ENCODE measurements around the gene OBSCN. TPM values are rescaled to one million over a fixed set of nuclear protein-coding genes. Genes with fewer than 3 reads are reported as not detected.

OBSCN gene
- total RNA-seq, 1 experiment from 2014 or later, result 33.3 TPM

DNA sequence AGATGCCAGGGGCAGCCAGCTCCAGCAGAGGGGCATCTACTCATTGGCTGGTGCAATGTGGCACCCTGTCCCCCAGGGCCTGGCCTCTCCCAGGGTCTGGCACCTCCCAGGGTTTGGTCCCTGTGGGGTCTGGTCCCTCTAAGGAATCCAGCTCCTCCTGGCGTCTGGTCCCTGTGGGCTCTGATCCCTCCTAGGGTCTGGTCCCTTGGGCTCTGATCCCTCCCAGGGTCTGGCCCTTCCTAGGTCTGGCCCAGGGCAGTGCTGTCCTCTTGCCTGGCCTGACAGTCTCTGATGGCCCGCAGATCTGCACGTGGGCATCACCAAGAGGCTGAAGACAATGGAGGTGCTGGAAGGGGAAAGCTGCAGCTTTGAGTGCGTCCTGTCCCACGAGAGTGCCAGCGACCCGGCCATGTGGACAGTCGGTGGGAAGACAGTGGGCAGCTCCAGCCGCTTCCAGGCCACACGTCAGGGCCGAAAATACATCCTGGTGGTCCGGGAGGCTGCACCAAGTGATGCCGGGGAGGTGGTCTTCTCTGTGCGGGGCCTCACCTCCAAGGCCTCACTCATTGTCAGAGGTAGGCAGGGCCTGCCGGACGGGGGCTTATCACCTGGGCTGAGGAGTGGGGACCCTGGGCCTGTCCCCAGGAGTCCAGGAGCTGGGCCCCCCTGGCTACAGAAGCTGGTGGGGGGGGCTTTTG is 73.9 kb downstream of the OBSCN start:
- H3K4me2 ChIP-seq (ENCODE audit: insufficient read depth, insufficient read length, low read length), result no peak overlapping the region
- no peaks in the 10 kb centered on the region for H3K9me3 ChIP-seq (ENCODE audit: control insufficient read depth, low read depth, low read length)
- H3K9ac ChIP-seq (ENCODE audit: extremely low read depth, insufficient read length, low read length), result no peak overlapping the region
- no peak overlapping the region for H3K27ac ChIP-seq (ENCODE audit: insufficient read length, low read depth, low read length)
- H3K18ac ChIP-seq (ENCODE audit: insufficient read length, low read depth, low read length), result no peak overlapping the region
- H3K79me1 ChIP-seq (ENCODE audit: insufficient read depth, low read depth, low read length, poor library complexity, severe bottlenecking), result no peaks in the 10 kb centered on the region
- H2BK12ac ChIP-seq (ENCODE audit: insufficient read length, low read depth, low read length), result no peak overlapping the region
- H2BK120ac ChIP-seq (ENCODE audit: low read depth, low read length, poor library complexity, severe bottlenecking), result no peak overlapping the region
- H4K8ac ChIP-seq (replicated peaks; ENCODE audit: insufficient read length, low read depth, low read length), result no peak overlapping the region
- no peak overlapping the region for H3K4ac ChIP-seq (ENCODE audit: low read depth, low read length)
- no peaks in the 10 kb centered on the region for H3K4me1 ChIP-seq (ENCODE audit: insufficient read depth, low read length)
- H4K5ac ChIP-seq (ENCODE audit: insufficient read length, low read depth, low read length), result no peak overlapping the region
- no peak overlapping the region for H2AK5ac ChIP-seq (ENCODE audit: insufficient read length, low read length)
- no peak overlapping the region for H2AFZ ChIP-seq (ENCODE audit: low read length)
- Mint-ChIP-seq H3K27ac (no peak overlapping the region), H3K27me3 (ENCODE audit: low read depth) (no peaks in the 10 kb centered on the region), H3K36me3 (ENCODE audit: insufficient read depth in 1 of 3, low read depth in 3 of 3) (peaks cover 16 to 48% (median 31%) of the 10 kb centered on the region in 3 experiments; a peak in 6 of 7 replicates), H3K4me3 (no peak overlapping the region), H3K9me3 (no peaks in the 10 kb centered on the region), H3K4me1 (no peaks in the 10 kb centered on the region)
- no peak overlapping the region for H4K91ac ChIP-seq (ENCODE audit: insufficient read length, low read depth, low read length)
- no peak overlapping the region for H2BK15ac ChIP-seq (ENCODE audit: low read depth, low read length)
- no peaks in the 10 kb centered on the region for H4K20me1 ChIP-seq (ENCODE audit: control insufficient read depth, insufficient read depth, insufficient read length)
- no peak overlapping the region for H3K56ac ChIP-seq (ENCODE audit: insufficient read length, low read depth, low read length)
- no peak overlapping the region for H3K14ac ChIP-seq (ENCODE audit: insufficient read depth, low read length)
- no peaks in the 10 kb centered on the region for H3K23me2 ChIP-seq (ENCODE audit: insufficient read length, low read depth, low read length, poor library complexity, severe bottlenecking)
- WGBS (ENCODE audit: extremely low coverage, insufficient read length, low lambda C conversion rate), result no CpG with 5 or more reads among the region's 16 CpGs
- no peak overlapping the region for H2BK5ac ChIP-seq (ENCODE audit: insufficient read length, low read length)
- H3K23ac ChIP-seq (ENCODE audit: insufficient read length, low read depth, low read length), result no peak overlapping the region
- no peak overlapping the region for H3T11ph ChIP-seq (ENCODE audit: low read length)
- H3K27me3 ChIP-seq (ENCODE audit: insufficient read depth, low read length), result no peaks in the 10 kb centered on the region
- no peaks in the 10 kb centered on the region for H3K79me2 ChIP-seq (ENCODE audit: insufficient read depth, low read length)
- DNase-seq, result peak; percentile 20
- no peak overlapping the region for H2BK20ac ChIP-seq (ENCODE audit: low read depth, low read length, poor library complexity, severe bottlenecking)
- TF ChIP-seq, protein P1, sequence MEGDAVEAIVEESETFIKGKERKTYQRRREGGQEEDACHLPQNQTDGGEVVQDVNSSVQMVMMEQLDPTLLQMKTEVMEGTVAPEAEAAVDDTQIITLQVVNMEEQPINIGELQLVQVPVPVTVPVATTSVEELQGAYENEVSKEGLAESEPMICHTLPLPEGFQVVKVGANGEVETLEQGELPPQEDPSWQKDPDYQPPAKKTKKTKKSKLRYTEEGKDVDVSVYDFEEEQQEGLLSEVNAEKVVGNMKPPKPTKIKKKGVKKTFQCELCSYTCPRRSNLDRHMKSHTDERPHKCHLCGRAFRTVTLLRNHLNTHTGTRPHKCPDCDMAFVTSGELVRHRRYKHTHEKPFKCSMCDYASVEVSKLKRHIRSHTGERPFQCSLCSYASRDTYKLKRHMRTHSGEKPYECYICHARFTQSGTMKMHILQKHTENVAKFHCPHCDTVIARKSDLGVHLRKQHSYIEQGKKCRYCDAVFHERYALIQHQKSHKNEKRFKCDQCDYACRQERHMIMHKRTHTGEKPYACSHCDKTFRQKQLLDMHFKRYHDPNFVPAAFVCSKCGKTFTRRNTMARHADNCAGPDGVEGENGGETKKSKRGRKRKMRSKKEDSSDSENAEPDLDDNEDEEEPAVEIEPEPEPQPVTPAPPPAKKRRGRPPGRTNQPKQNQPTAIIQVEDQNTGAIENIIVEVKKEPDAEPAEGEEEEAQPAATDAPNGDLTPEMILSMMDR (conservative IDR thresholded peaks at IDR 0.05), result no peak

Measured in H9 (cell line).